Measurements from ENCODE around the gene FGF8. TPM values are rescaled to one million over a fixed set of nuclear protein-coding genes. Genes with fewer than 3 reads are reported as not detected.
A peak's percentile ranks its signal among the peaks of the same experiment; 100 is the strongest.

The FGF8 gene
- total and polyA plus RNA-seq, 2 of the 13 experiments (the other 11 are each of a cell fraction or from before 2014, with no cell fraction given): not detected

DNA sequence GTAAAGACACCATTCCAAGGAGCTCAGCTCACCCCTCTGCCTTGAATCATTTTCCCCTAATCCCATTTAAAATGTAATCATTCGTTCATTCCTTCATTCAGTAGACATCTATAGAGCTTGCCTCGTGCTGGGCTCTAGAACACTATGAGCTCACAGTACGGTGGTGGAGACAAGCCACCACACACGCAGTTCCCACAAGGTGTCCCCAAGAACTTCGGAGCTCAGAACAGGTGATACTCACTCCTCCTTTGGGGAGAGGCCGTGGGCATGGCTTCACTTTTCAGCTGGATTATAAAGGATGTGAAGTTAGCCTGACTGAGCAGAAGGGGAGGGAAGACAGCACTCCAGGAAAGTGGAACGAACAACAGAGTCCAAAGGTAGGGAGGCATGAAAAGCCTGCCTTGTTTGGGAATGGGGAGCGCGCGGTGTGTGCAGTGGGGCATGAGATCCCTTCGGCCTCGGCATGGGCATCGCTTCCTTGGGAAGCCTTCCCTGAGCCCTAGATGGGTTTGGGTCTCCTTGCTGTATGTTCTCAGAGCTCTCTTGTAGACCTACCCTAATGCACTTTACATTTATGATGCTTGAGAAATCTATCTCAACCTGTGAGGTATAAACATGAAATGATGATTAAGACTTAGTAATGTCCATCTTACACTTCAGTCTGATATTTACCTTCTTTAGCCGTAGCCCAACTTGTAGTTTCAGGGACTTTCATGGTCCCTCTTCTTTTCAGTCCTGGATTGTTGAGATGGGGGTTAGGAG is 43.1 kb upstream of the FGF8 start (continued):
- TF ChIP-seq, protein P1, sequence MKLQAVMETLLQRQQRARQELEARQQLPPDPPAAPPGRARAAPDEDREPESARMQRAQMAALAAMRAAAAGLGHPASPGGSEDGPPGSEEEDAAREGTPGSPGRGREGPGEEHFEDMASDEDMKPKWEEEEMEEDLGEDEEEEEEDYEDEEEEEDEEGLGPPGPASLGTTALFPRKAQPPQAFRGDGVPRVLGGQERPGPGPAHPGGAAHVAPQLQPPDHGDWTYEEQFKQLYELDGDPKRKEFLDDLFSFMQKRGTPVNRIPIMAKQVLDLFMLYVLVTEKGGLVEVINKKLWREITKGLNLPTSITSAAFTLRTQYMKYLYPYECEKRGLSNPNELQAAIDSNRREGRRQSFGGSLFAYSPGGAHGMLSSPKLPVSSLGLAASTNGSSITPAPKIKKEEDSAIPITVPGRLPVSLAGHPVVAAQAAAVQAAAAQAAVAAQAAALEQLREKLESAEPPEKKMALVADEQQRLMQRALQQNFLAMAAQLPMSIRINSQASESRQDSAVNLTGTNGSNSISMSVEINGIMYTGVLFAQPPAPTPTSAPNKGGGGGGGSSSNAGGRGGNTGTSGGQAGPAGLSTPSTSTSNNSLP (IDR thresholded peaks at IDR 0.05; ENCODE audit: low read depth, low read length): no peak
- TF ChIP-seq SRY (CRISPR knock-in tag; IDR thresholded peaks at IDR 0.05) (no peak), ZNF550 (CRISPR knock-in tag; IDR thresholded peaks at IDR 0.05; ENCODE audit: borderline replicate concordance) (no peak), PAX8 (CRISPR knock-in tag; IDR thresholded peaks at IDR 0.05; ENCODE audit: borderline replicate concordance) (no peak), ZBTB21 (CRISPR knock-in tag; IDR thresholded peaks at IDR 0.05) (0 out of 2 replicates have a peak, but pooled peaks have one; percentile 36), CHD4 (IDR thresholded peaks at IDR 0.05; ENCODE audit: borderline replicate concordance, low read length) (no peak), ZNF317 (CRISPR knock-in tag; IDR thresholded peaks at IDR 0.05) (peak; percentile 41; the same call in 1 of the 2 replicates), NCOR1 (IDR thresholded peaks at IDR 0.05; ENCODE audit: borderline replicate concordance, low read length) (no peak), TAF1 (CRISPR knock-in tag; IDR thresholded peaks at IDR 0.05) (no peak), MEIS2 (CRISPR knock-in tag; IDR thresholded peaks at IDR 0.05) (no peak), ZNF768 (CRISPR knock-in tag; IDR thresholded peaks at IDR 0.05) (no peak), ZFP82 (CRISPR knock-in tag; IDR thresholded peaks at IDR 0.05; ENCODE audit: borderline replicate concordance) (no peak), NR2F2 (IDR thresholded peaks at IDR 0.05; ENCODE audit: borderline replicate concordance, low read depth) (no peak), MXD4 (CRISPR knock-in tag; IDR thresholded peaks at IDR 0.05) (no peak; the same call in 1 of the 2 replicates), MAZ (IDR thresholded peaks at IDR 0.05; ENCODE audit: borderline replicate concordance, low read depth, low read length) (no peak), MAZ (CRISPR knock-in tag; IDR thresholded peaks at IDR 0.05; ENCODE audit: low read depth) (no peak; the same call in 1 of the 2 replicates), MLLT10 (CRISPR knock-in tag; IDR thresholded peaks at IDR 0.05) (no peak), CHD2 (IDR thresholded peaks at IDR 0.05; ENCODE audit: low read depth, low read length) (no peak), LCORL (IDR thresholded peaks at IDR 0.05) (no peak), LCORL (CRISPR knock-in tag; IDR thresholded peaks at IDR 0.05) (no peak)
- TF ChIP-seq, protein P2, sequence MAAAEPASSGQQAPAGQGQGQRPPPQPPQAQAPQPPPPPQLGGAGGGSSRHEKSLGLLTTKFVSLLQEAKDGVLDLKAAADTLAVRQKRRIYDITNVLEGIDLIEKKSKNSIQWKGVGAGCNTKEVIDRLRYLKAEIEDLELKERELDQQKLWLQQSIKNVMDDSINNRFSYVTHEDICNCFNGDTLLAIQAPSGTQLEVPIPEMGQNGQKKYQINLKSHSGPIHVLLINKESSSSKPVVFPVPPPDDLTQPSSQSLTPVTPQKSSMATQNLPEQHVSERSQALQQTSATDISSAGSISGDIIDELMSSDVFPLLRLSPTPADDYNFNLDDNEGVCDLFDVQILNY (CRISPR knock-in tag; conservative IDR thresholded peaks at IDR 0.05): no peak
- TF ChIP-seq, protein P3, sequence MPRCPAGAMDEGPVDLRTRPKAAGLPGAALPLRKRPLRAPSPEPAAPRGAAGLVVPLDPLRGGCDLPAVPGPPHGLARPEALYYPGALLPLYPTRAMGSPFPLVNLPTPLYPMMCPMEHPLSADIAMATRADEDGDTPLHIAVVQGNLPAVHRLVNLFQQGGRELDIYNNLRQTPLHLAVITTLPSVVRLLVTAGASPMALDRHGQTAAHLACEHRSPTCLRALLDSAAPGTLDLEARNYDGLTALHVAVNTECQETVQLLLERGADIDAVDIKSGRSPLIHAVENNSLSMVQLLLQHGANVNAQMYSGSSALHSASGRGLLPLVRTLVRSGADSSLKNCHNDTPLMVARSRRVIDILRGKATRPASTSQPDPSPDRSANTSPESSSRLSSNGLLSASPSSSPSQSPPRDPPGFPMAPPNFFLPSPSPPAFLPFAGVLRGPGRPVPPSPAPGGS (CRISPR knock-in tag; IDR thresholded peaks at IDR 0.05): no peak
- TF ChIP-seq, protein P4, sequence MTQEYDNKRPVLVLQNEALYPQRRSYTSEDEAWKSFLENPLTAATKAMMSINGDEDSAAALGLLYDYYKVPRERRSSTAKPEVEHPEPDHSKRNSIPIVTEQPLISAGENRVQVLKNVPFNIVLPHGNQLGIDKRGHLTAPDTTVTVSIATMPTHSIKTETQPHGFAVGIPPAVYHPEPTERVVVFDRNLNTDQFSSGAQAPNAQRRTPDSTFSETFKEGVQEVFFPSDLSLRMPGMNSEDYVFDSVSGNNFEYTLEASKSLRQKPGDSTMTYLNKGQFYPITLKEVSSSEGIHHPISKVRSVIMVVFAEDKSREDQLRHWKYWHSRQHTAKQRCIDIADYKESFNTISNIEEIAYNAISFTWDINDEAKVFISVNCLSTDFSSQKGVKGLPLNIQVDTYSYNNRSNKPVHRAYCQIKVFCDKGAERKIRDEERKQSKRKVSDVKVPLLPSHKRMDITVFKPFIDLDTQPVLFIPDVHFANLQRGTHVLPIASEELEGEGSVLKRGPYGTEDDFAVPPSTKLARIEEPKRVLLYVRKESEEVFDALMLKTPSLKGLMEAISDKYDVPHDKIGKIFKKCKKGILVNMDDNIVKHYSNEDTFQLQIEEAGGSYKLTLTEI (CRISPR knock-in tag; conservative IDR thresholded peaks at IDR 0.05): no peak
